Activated CD4-positive, alpha-beta memory T cell treated with anti-CD3 and anti-CD28 coated beads for 36 hours (primary cell): ENCODE measurements around the gene PI4KA. TPM values are rescaled to one million over a fixed set of nuclear protein-coding genes. Genes with fewer than 3 reads are reported as not detected.
"Not testable (repeated sequence)": the region's sequence is repeated elsewhere in the genome, so short reads cannot be mapped to it uniquely, and the experiment has no call there.

ENCODE experiments used
- CTCF ChIA-PET: fragments of 350-600 bp; sonication (Branson Sonifier 250); formaldehyde crosslinking; loops from one replicate; lab custom pipeline; 2021; ENCODE audit warnings: antibody characterized with exemption, inconsistent platforms; lab: Charles Lee
- POLR2A ChIA-PET: fragments of 350-600 bp; sonication (Branson Sonifier 250); formaldehyde crosslinking; loops from one replicate; lab custom pipeline; 2021; ENCODE audit warnings: antibody characterized with exemption; lab: Charles Lee
- DNase-seq: peaks from one replicate; pipeline ENCODE4 v3.0.0-alpha.2; 2020
- H3K27ac Mint-ChIP-seq: one replicate; pipeline ENCODE4 v1.8.0; 2021; ENCODE audit warnings: mixed read lengths
- H3K27me3 Mint-ChIP-seq: one replicate; pipeline ENCODE4 v1.8.0; 2021; ENCODE audit warnings: mixed read lengths
- H3K36me3 Mint-ChIP-seq: one replicate; pipeline ENCODE4 v1.8.0; 2021; ENCODE audit warnings: mixed read lengths
- H3K4me1 Mint-ChIP-seq: one replicate; pipeline ENCODE4 v1.8.0; 2021; ENCODE audit warnings: low read depth, mixed read lengths
- H3K4me3 Mint-ChIP-seq: one replicate; pipeline ENCODE4 v1.8.0; 2021; ENCODE audit warnings: mild to moderate bottlenecking, mixed read lengths
- H3K9me3 Mint-ChIP-seq: one replicate; pipeline ENCODE4 v1.8.0; 2021; ENCODE audit warnings: mixed read lengths
- intact Hi-C: fragments of 100-400 bp; cut with micrococcal nuclease; formaldehyde crosslinking; loops from one replicate; pipeline ENCODE4 v1.15.1; 2023
- total RNA-seq, 2 experiments: library from RNA; stranded (reverse); gene quantifications; one replicate each; pipeline ENCODE4 v1.2.3, GENCODE V29; 2021

Gene PI4KA
- 10 to 100 TPM; 57.9 to 58.9 TPM for total RNA-seq

DNA sequence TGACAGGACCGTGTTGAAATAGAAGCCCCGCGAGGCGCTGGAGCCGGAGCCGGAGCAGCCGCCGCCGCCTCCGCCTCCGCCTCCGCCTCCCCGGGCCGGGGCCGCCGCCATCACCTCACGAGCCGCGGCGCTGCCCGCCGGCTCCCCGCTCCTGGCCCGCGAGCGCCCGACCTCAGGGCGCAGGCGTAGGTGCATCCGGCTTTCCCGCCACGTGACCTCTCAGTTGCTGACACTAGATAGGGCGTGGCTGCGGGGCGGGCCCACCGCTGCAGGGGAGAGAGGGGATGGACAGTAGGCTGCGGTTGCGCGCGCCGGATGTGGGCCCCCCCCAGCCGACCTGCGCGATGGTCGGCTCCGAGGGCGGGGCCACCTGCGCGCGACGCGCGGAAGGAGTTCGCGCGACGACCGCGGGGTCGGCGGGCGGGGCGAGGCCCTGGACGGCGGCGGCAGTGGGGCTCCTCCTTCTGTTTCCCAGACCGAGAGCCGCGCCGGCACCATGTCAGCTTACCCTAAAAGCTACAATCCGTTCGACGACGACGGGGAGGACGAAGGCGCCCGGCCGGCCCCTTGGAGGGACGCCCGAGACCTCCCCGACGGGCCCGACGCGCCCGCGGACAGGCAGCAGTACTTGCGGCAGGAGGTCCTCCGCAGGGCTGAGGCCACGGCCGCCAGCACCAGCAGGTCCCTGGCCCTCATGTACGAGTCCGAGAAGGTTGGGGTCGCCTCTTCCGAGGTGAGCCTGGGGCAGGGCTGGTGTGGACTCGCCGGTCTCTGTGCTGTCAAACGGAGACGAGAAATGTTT lies at the start of gene PI4KA, which contains the start of gene SNAP29:
TSS of gene PI4KA (minus strand) at position 197 of the 802 bp plus-strand sequence. CDS start at position 111, 86 bp downstream.
TSS of gene SNAP29 (plus strand) at position 393 of the 802 bp plus-strand sequence. CDS start at position 497, 104 bp downstream.
- ChIA-PET CTCF (no interaction called here), POLR2A (interaction anchor here (0.7 kb wide), 1 partner anchor 9 kb away, joined by 3 read pairs; no protein-coding TSS in a partner anchor)
- peak within 1 kb of the TSS; percentile 45 for H3K27ac Mint-ChIP-seq
- peaks cover 4% of the 10 kb centered on the region for H3K36me3 Mint-ChIP-seq
- H3K4me1 Mint-ChIP-seq, result peaks cover 49% of the 10 kb centered on the region
- peak; percentile 98 for DNase-seq
- H3K27me3 Mint-ChIP-seq, result no peaks in the 10 kb centered on the region
- H3K4me3 Mint-ChIP-seq, result peak within 1 kb of the TSS; percentile 86
- no peaks in the 10 kb centered on the region for H3K9me3 Mint-ChIP-seq
- intact Hi-C loops, result loop anchor here (1.0 kb wide), 1 partner anchor 58 kb away; the partner anchor contains the start of gene CRKL

DNA sequence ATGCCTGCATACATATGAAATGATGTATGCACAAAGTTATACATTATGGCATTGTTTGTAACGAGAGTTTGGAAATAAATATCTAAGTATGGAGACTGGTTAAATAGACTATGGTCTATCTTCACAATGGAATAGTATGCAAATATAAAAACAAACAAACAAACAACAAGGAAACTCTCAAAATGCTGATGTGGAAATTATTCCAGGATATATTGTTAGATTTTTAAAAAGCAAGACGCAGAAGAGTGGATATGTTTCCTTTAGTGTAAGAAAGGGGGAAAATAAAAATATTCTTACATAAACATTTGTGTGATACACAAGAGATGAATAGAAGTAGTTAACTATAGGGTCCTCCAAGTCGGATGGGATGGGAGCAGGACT lies 47.8 kb upstream of the PI4KA start:
- Mint-ChIP-seq H3K4me3 (no peak overlapping the region), H3K36me3 (no peaks in the 10 kb centered on the region), H3K4me1 (no peaks in the 10 kb centered on the region), H3K9me3 (no peaks in the 10 kb centered on the region), H3K27me3 (no peaks in the 10 kb centered on the region), H3K27ac (no peak overlapping the region)
- CTCF ChIA-PET, result no interaction called here
- intact Hi-C loops, result no loop called here
- POLR2A ChIA-PET, result no interaction called here
- DNase-seq, result no peak

DNA sequence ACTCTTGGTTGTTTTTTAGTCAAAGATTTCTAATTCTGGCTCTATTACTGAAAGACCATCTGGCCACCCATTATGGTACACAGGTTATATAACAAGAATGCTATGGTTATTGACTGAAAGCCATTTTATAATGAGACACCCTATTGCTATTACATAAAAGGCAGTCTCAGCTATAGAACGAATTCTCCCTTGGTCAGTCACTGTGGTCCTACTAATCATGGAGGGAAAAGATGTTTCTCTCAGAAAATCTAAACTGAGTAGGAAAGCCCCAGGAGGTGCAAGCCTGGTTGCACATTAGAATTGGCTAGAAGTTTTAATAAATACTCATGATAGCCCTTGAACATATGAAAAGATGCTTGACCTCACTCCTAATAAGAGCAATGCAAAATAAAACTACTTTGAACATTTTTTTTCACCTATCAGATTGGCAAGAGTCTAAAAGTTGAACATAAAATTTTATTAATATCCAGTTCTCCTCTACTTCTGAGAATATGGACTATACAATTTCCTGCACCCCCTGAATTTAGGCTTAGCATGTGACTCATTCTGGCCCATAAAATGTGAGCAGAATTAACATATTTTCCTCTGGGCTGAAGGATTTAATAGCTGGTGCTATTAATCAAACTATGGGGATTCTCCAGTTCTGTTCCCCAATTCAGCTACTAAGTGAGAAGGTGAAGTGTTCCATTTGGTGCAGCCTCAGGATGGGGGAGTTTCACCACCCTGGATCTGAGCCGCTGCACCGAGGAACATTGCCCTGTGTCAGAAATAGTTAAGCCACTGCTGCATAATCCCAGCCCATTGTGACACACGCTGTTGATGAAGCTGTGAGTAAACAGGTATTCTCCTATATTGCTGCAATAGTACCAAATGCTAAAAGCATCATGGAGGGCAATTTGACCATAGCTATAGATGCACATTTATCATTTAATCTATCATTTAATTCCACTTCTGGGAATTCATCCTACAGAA lies 47.1 kb upstream of the PI4KA start:
- intact Hi-C loops, result no loop called here
- Mint-ChIP-seq H3K27me3 (no peaks in the 10 kb centered on the region), H3K4me1 (no peaks in the 10 kb centered on the region), H3K27ac (no peak overlapping the region), H3K4me3 (no peak overlapping the region), H3K36me3 (no peaks in the 10 kb centered on the region), H3K9me3 (no peaks in the 10 kb centered on the region)
- ChIA-PET CTCF (no interaction called here), POLR2A (no interaction called here)
- DNase-seq, result no peak

DNA sequence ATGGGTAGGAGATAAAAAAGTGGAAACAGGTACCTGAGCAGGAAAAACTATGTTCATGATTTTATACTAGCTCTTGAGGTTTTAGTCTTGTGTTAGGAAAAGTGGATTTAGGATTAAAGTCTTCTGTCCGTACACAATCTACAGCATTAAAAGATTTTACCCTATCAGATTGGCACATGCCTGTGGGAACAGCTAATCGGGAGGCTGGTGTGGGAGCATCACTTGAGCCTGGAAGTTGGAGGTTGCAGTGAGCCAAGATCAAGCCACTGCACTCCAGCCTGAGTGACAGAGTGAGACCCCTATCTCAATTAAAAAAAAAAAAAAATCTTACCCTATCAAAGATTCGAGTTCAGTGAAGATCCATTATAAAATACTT lies 46.4 kb upstream of the PI4KA start:
- no peaks in the 10 kb centered on the region for H3K4me1 Mint-ChIP-seq
- no peak for DNase-seq
- H3K9me3 Mint-ChIP-seq, result no peaks in the 10 kb centered on the region
- POLR2A ChIA-PET, result no interaction called here
- no peak overlapping the region for H3K27ac Mint-ChIP-seq
- H3K36me3 Mint-ChIP-seq, result no peaks in the 10 kb centered on the region
- no peaks in the 10 kb centered on the region for H3K27me3 Mint-ChIP-seq
- intact Hi-C loops, result no loop called here
- CTCF ChIA-PET, result no interaction called here
- H3K4me3 Mint-ChIP-seq, result no peak overlapping the region

DNA sequence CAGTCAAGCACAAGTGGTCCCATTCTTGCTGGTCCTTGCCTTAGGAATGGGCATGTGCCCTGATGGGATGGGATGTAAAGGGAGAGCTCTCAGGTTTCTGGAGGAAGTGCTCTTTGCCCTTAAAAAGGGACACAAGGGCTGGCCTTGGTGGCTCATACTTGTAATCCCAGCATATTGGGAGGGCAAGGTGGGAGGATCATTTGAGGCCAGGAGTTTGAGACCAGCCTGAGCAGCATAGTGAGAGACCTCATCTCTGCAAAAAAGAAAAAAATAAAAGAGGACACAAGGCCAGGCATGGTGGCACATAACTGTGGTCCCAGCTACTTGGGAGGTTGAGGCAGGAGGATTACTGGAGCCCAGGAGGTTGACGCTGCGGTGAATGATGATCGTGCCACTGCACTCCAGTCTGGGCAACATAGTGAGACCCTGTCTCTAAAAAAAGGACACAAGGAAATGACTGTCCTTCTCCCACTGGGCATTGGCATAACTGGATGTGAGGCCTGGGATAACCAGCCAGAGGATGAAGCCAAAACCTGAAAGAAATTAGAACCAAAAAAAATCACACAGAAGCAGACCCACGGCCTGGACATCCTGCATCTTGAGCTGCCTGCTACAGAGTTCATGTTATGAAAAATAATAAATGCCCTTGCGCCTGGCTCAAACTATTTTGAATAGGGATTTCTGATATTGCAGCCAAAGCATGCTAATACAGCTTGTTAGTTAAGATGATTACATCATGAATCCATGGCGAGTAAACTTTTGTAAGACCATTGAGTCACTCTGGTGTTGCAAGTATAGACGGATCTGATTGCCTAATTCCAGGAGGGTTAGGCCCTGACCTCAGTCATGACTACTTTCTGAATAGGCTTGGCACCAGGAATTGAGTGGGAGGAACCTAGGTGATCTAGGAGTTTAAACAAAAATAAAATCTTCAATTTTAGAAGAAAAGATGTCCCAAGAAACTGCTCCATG lies 45.7 kb upstream of the PI4KA start:
- no peaks in the 10 kb centered on the region for H3K4me1 Mint-ChIP-seq
- CTCF ChIA-PET, result no interaction called here
- intact Hi-C loops, result no loop called here
- POLR2A ChIA-PET, result no interaction called here
- H3K27me3 Mint-ChIP-seq, result no peaks in the 10 kb centered on the region
- no peak overlapping the region for H3K4me3 Mint-ChIP-seq
- H3K27ac Mint-ChIP-seq, result no peak overlapping the region
- no peaks in the 10 kb centered on the region for H3K36me3 Mint-ChIP-seq
- H3K9me3 Mint-ChIP-seq, result no peaks in the 10 kb centered on the region
- no peak for DNase-seq

DNA sequence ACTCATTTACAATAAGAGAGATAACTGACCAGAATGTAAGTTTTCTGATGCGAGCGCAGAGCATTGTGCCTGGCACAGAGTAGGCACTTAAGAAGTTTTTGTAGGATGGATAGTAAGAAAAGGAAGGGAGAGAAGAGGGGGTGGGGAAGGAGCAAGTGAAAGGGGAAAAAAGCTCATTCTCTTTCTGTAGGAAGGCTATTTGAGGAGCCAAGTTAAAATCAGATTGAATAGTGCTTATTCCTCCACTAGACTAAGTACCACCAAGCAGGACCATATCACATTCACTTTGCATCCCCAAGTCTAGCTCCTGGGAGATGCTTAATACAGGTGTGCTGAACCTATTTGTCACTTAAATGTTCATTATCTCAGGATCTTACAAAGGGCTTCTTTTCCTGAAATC lies 44.5 kb upstream of the PI4KA start:
- H3K4me1 Mint-ChIP-seq, result no peaks in the 10 kb centered on the region
- intact Hi-C loops, result no loop called here
- H3K27me3 Mint-ChIP-seq, result no peaks in the 10 kb centered on the region
- H3K36me3 Mint-ChIP-seq, result no peaks in the 10 kb centered on the region
- H3K4me3 Mint-ChIP-seq, result no peak overlapping the region
- ChIA-PET CTCF (no interaction called here), POLR2A (no interaction called here)
- H3K9me3 Mint-ChIP-seq, result no peaks in the 10 kb centered on the region
- no peak overlapping the region for H3K27ac Mint-ChIP-seq
- DNase-seq, result no peak

DNA sequence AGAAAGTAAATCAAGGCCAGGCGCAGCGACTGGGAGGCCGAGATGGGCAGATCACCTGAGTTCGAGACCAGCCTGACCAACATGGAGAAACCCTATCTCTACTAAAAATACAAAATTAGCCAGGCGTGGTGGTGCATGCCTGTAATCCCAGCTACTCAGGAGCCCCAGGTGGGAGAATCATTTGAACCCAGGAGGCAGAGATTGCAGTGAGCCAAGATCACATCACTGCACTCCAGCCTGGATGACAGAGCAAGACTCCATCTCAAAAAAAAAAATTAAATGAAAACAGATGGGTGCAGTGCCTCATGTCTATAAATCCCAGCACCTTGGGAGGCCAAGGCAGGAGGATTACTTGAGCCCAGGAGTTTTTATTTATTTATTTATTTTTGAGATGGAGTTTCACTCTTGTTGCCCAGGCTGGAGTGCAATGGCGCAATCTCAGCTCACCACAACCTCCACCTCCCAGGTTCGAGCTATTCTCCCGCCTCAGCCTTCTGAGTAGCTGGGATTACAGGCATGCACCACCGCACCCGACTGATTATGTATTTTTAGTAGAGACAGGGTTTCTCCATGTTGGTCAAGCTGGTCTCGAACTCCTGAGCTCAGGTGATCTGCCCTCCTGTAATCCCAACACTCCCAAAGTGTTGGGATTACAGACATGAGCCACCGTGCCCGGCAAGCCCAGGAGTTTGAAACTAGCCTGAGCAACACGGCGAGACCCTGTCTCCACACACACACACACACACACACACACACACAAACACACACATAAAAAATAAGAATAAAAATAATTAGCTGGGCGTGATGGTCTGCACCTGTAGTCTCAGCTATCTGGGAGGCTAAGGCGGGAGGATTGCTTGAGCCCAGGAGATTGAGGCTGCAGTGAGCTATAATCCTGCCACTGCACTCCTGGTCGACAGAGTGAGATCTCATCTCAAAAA lies 42.8 kb upstream of the PI4KA start:
- H3K27ac Mint-ChIP-seq, DNase-seq, H3K27me3 Mint-ChIP-seq, CTCF ChIA-PET, intact Hi-C loops, H3K4me3 Mint-ChIP-seq, H3K9me3 Mint-ChIP-seq, H3K36me3 Mint-ChIP-seq, H3K4me1 Mint-ChIP-seq, POLR2A ChIA-PET: not testable (repeated sequence)

DNA sequence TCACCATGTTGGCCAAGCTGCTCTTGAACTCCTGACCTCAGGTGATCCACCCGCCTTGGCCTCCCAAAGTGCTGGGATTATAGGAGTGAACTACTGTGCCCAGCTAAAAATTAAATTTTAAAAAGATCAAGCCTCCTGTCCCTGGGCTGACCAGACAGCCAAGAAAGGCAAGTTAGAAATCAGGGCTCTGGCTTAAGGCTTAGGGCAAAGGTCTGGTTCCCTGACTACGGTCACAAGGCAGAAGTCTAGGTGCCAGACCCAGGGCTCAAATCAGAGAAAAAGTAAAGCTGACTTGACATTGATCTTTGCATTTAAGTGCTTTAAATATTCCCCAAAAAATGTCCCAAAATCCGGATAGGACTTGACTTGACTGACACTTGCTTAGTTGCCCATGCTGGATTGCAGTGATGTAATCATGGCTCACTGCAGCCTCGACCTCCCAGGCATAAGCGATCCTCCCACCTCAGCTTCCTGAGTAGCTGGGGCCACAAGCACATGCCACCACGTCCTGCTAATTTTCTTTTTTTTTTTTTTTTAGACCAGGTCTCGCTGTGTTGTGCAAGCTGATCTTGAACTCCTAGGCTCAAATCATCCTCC lies 41.3 kb upstream of the PI4KA start:
- Mint-ChIP-seq H3K4me1 (no peaks in the 10 kb centered on the region), H3K27ac (no peak overlapping the region), H3K36me3 (no peaks in the 10 kb centered on the region), H3K27me3 (no peaks in the 10 kb centered on the region), H3K9me3 (no peaks in the 10 kb centered on the region), H3K4me3 (no peak overlapping the region)
- CTCF ChIA-PET, result no interaction called here
- intact Hi-C loops, result no loop called here
- DNase-seq, result no peak
- POLR2A ChIA-PET, result no interaction called here

DNA sequence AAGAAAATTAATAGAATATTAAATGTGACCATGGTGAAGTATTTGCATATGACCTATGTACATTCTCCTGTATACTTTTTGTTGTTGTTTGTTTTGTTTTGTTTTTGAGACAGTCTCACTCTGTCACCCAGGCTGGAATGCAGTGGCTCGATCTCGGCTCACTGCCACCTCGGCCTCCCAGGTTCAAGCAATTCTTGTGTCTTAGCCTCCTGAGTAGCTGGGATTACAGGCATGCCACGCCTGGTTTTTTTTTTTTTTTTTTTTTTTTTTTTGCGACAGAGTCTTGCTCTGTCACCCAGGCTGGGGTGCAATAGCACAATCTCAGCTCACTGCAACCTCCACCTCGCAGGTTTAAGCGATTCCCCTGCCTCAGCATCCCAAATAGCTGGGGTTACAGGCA lies 39.1 kb upstream of the PI4KA start:
- H3K4me1 Mint-ChIP-seq, intact Hi-C loops, H3K36me3 Mint-ChIP-seq, H3K9me3 Mint-ChIP-seq, H3K4me3 Mint-ChIP-seq, DNase-seq, H3K27me3 Mint-ChIP-seq, H3K27ac Mint-ChIP-seq, POLR2A ChIA-PET: not testable (repeated sequence)
- CTCF ChIA-PET, result interaction anchor here (0.6 kb wide), 1 partner anchor 20 kb away, joined by 3 read pairs; the partner anchor contains the start of gene CRKL

DNA sequence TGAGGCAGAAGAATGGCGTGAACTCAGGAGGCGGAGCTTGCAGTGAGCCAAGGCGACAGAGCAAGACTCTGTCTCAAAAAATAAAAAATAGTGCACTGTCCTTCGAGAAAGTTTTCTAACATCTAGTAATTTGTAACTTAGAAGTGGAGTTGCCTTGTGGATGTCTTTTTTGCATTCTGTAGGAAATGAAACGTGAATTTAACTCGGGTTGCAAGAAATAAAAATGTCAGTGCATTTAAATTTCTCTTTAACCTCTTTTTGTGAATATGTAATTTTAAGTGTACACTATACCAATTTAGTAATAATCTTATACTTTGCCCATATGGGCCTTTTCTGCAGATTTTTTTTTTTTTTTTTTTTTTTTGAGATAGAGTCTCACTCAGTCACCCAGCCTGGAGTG lies 32.4 kb upstream of the PI4KA start:
- ChIA-PET CTCF (no interaction called here), POLR2A (no interaction called here)
- H3K4me1 Mint-ChIP-seq, result no peaks in the 10 kb centered on the region
- no peaks in the 10 kb centered on the region for H3K9me3 Mint-ChIP-seq
- intact Hi-C loops, result no loop called here
- DNase-seq, result no peak
- H3K27me3 Mint-ChIP-seq, result peaks cover 1% of the 10 kb centered on the region
- no peak overlapping the region for H3K4me3 Mint-ChIP-seq
- H3K27ac Mint-ChIP-seq, result no peak overlapping the region
- H3K36me3 Mint-ChIP-seq, result peaks cover 21% of the 10 kb centered on the region
